PC-3 (cell line): Measurements from ENCODE around the gene HOXC11. TPM values are rescaled to one million over a fixed set of nuclear protein-coding genes. Genes with fewer than 3 reads are reported as not detected.
A peak's percentile ranks its signal among the peaks of the same experiment; 100 is the strongest.

Experiments
- ATAC-seq: fragments of 200-7000 bp; cut with Tn5 transposase; 2 replicates; pipeline ENCODE4 v1.9.1; 2020; ENCODE audit warnings: mild to moderate bottlenecking, moderate library complexity
- BruUV-seq: library from RNA; stranded (reverse); fragments of 400-500 nt; replicated peaks from 2 replicates; lab custom pipeline; 2021; lab: Mats Ljungman, UMichigan
- CTCF ChIA-PET: fragments of 300-600 bp; sonication (Branson Sonifier 250); formaldehyde crosslinking; loops from one replicate; lab custom pipeline; 2022; ENCODE audit warnings: antibody characterized with exemption; lab: Charles Lee
- POLR2A ChIA-PET: fragments of 300-600 bp; sonication (Branson Sonifier 250); formaldehyde crosslinking; loops from one replicate; lab custom pipeline; 2022; ENCODE audit warnings: antibody characterized with exemption; ENCODE audit not compliant: unreplicated experiment; lab: Charles Lee
- DNase-seq: peaks from one replicate; pipeline ENCODE4 v3.0.0-alpha.2; 2015
- H2AFZ ChIP-seq: fragments of 300-600 bp; sonication (generic); 2 replicates; pipeline ENCODE4 v1.6.0; 2016; ENCODE audit warnings: antibody characterized with exemption, low read length
- H3F3A ChIP-seq: fragments of 300-600 bp; sonication (generic); one replicate; pipeline ENCODE4 v1.6.0; 2017; ENCODE audit warnings: antibody characterized with exemption, low read length, control low read depth, mild to moderate bottlenecking; ENCODE audit not compliant: unreplicated experiment
- H3K27ac ChIP-seq: fragments of 300-600 bp; sonication (generic); 2 replicates; pipeline ENCODE4 v1.5.1; 2016; ENCODE audit warnings: mild to moderate bottlenecking, low read length
- H3K27me3 ChIP-seq: fragments of 300-600 bp; sonication (generic); 2 replicates; pipeline ENCODE4 v1.6.1; 2016; ENCODE audit warnings: low read length, mixed read lengths
- H3K36me3 ChIP-seq: fragments of 300-600 bp; sonication (generic); 2 replicates; pipeline ENCODE4 v1.6.1; 2016; ENCODE audit warnings: low read depth, mixed run types, low read length, mixed read lengths
- H3K4me1 ChIP-seq: fragments of 300-600 bp; sonication (generic); 2 replicates; pipeline ENCODE4 v1.5.1; 2016; ENCODE audit warnings: low read length; ENCODE audit not compliant: insufficient read depth
- H3K4me2 ChIP-seq: fragments of 300-600 bp; sonication (generic); 2 replicates; pipeline ENCODE4 v1.6.0; 2016; ENCODE audit warnings: low read length
- H3K4me3 ChIP-seq: fragments of 300-600 bp; sonication (generic); 2 replicates; pipeline ENCODE4 v1.5.1; 2016; ENCODE audit warnings: mild to moderate bottlenecking, low read length, mixed read lengths
- H3K79me2 ChIP-seq: fragments of 300-600 bp; sonication (generic); 2 replicates; pipeline ENCODE4 v1.6.1; 2017; ENCODE audit warnings: low read length, mixed read lengths
- H3K9ac ChIP-seq: fragments of 300-600 bp; sonication (generic); 2 replicates; pipeline ENCODE4 v1.6.0; 2016; ENCODE audit warnings: mild to moderate bottlenecking, low read length
- H3K9me2 ChIP-seq: fragments of 300-600 bp; sonication (generic); replicated peaks from 2 replicates; pipeline ENCODE4 v1.6.1; 2016; ENCODE audit warnings: mixed run types, low read length, mixed read lengths
- H3K9me3 ChIP-seq: fragments of 300-600 bp; sonication (generic); 2 replicates; pipeline ENCODE4 v1.6.1; 2016; ENCODE audit warnings: low read length, mixed read lengths
- H4K20me1 ChIP-seq: fragments of 300-600 bp; sonication (generic); 2 replicates; pipeline ENCODE4 v1.6.1; 2016; ENCODE audit warnings: low read length, mixed read lengths
- EZH2 ChIP-seq: fragments of 300-600 bp; sonication (generic); IDR thresholded peaks from one replicate; pipeline ENCODE4 v1.6.1; 2017; ENCODE audit warnings: antibody characterized with exemption, mild to moderate bottlenecking, low read length; ENCODE audit not compliant: unreplicated experiment
- EZH2phosphoT487 ChIP-seq: fragments of 300-600 bp; sonication (generic); IDR thresholded peaks from 2 replicates; pipeline ENCODE4 v1.6.1; 2018; ENCODE audit warnings: mild to moderate bottlenecking, antibody characterized with exemption, low read length, borderline replicate concordance
- intact Hi-C: fragments of 100-400 bp; cut with micrococcal nuclease; formaldehyde crosslinking; loops from 2 replicates; pipeline ENCODE4 v1.9.0; 2023
- total RNA-seq: library from RNA; depleted of rRNA; stranded (reverse); fragments of >200 nt; gene quantifications from 2 replicates; pipeline ENCODE4 v1.2.3, GENCODE V29; 2014
- TF ChIP-seq, protein P1 (sequence below): fragments of 300-600 bp; sonication (generic); conservative IDR thresholded peaks from 2 replicates; pipeline ENCODE4 v1.5.1; 2017; ENCODE audit warnings: antibody characterized with exemption, low read depth, mild to moderate bottlenecking, low read length

Gene HOXC11
- total RNA-seq, 1 experiment from 2014 or later: 0.84 TPM

DNA sequence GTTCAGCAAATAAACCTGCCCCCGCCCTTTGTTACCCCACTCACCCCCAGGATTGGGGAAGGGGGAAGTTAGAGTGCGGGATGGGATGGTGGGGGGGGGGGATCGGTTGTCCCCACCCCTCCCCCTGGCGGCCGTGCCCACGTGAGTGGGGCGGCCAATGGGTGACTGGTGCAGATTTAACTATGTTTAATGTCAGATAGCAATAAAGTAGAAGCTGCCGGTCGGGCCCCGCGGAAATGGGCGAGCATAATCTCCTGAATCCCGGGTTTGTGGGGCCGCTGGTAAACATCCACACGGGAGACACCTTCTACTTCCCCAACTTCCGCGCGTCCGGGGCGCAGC, 18.3 kb upstream of the HOXC11 start, which contains the start of gene HOXC12:
Gene HOXC12, plus strand, starts transcription at position 210 of the 342 bp plus-strand sequence. Its CDS starts 27 bp downstream, at position 237.
- no TSS peak for BruUV-seq

DNA sequence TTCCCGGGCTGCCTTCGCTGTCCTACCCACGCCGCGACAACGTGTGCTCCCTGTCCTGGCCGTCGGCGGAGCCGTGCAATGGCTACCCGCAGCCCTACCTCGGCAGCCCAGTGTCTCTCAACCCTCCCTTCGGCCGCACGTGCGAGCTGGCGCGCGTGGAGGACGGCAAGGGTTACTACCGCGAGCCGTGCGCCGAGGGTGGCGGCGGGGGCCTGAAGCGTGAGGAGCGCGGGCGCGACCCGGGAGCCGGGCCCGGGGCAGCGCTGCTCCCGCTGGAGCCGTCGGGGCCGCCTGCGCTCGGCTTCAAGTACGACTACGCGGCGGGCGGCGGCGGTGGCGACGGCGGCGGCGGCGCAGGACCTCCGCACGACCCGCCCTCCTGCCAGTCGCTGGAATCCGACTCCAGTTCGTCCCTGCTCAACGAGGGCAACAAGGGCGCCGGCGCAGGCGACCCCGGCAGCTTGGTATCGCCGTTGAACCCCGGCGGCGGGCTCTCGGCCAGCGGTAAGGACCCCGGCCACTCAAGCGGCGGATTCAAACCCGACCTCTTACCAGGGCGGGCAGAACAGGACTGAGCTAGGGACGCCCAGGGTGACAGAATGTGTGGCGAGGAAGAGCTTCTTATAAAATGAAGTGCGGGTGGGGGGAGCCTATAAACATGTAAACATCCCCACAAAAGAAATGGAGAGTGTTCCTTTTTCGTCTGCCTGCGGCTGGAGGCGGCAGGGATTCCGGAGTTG, 17.7 kb upstream of the HOXC11 start:
- POLR2A ChIA-PET: no interaction called here
- DNase-seq (no peak), ATAC-seq (no peak)
- Histone ChIP-seq H3K27ac (no peak overlapping the region), H3K9ac (no peak overlapping the region), H3K36me3 (no peaks in the 10 kb centered on the region), H3K27me3 (no peaks in the 10 kb centered on the region), H3K4me2 (peak overlapping the region; percentile 65; the same call in 1 of the 2 replicates), H3K9me3 (no peaks in the 10 kb centered on the region), H3K9me2 (no peaks in the 10 kb centered on the region), H3K79me2 (no peaks in the 10 kb centered on the region), H3K4me3 (no peak overlapping the region), H4K20me1 (no peaks in the 10 kb centered on the region), H3F3A (no peaks in the 10 kb centered on the region), H3K4me1 (peaks cover 1% of the 10 kb centered on the region; the same call in 1 of the 2 replicates), H2AFZ (peak overlapping the region; percentile 63; the same call in 1 of the 2 replicates)
- TF ChIP-seq EZH2 (no peak), EZH2phosphoT487 (no peak)
- TF ChIP-seq, protein P1, sequence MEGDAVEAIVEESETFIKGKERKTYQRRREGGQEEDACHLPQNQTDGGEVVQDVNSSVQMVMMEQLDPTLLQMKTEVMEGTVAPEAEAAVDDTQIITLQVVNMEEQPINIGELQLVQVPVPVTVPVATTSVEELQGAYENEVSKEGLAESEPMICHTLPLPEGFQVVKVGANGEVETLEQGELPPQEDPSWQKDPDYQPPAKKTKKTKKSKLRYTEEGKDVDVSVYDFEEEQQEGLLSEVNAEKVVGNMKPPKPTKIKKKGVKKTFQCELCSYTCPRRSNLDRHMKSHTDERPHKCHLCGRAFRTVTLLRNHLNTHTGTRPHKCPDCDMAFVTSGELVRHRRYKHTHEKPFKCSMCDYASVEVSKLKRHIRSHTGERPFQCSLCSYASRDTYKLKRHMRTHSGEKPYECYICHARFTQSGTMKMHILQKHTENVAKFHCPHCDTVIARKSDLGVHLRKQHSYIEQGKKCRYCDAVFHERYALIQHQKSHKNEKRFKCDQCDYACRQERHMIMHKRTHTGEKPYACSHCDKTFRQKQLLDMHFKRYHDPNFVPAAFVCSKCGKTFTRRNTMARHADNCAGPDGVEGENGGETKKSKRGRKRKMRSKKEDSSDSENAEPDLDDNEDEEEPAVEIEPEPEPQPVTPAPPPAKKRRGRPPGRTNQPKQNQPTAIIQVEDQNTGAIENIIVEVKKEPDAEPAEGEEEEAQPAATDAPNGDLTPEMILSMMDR: no peak
- BruUV-seq: no TSS peak
- intact Hi-C loops: no loop called here
- CTCF ChIA-PET: interaction anchor here (0.6 kb wide), 1 partner anchor 292 kb away, joined by 12 read pairs; no protein-coding TSS in a partner anchor

More for the DNA sequence above, 18.3 kb upstream of the HOXC11 start, which contains the start of gene HOXC12:
- ATAC-seq (no peak), DNase-seq (no peak)
- H2AFZ ChIP-seq: peak within 1 kb of the TSS; percentile 63; the same call in 1 of the 2 replicates
- H3K36me3 ChIP-seq: no peaks in the 10 kb centered on the region
- POLR2A ChIA-PET: no interaction called here
- H3K9me3 ChIP-seq: no peaks in the 10 kb centered on the region
- H3K27ac ChIP-seq: no peak within 1 kb of the TSS
- H3K79me2 ChIP-seq: no peaks in the 10 kb centered on the region
- no peaks in the 10 kb centered on the region for H3K9me2 ChIP-seq
- no peak within 1 kb of the TSS for H3K9ac ChIP-seq
- intact Hi-C loops: no loop called here
- peaks cover 4% of the 10 kb centered on the region; the same call in 1 of the 2 replicates for H3K4me1 ChIP-seq
- no peaks in the 10 kb centered on the region for H3K27me3 ChIP-seq
- H3F3A ChIP-seq: no peaks in the 10 kb centered on the region
- CTCF ChIA-PET: interaction anchor here (0.6 kb wide), 1 partner anchor 292 kb away, joined by 12 read pairs; no protein-coding TSS in a partner anchor
- no peak within 1 kb of the TSS for H3K4me3 ChIP-seq
- H4K20me1 ChIP-seq: no peaks in the 10 kb centered on the region
- TF ChIP-seq, protein P1: no peak
- TF ChIP-seq EZH2phosphoT487: no peak
- no peak for TF ChIP-seq EZH2
- peak within 1 kb of the TSS; percentile 72 for H3K4me2 ChIP-seq
